ENCODE results near the gene RAB23.

DNA sequence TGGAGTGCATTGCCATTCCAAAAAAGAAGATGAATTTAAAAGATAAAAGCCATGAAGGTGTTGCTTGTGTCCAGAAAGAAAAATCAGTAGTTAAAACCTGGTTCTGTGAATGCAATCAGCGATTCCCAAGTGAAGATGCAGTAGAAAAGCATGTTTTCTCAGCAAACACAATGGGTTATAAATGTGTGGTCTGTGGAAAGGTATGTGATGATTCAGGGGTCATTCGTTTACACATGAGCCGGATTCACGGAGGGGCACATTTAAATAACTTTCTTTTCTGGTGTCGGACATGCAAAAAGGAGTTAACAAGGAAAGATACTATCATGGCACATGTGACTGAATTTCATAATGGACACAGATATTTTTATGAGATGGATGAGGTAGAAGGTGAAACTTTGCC, 74.7 kb downstream of the RAB23 start:
- TF ChIP-seq, protein P1, sequence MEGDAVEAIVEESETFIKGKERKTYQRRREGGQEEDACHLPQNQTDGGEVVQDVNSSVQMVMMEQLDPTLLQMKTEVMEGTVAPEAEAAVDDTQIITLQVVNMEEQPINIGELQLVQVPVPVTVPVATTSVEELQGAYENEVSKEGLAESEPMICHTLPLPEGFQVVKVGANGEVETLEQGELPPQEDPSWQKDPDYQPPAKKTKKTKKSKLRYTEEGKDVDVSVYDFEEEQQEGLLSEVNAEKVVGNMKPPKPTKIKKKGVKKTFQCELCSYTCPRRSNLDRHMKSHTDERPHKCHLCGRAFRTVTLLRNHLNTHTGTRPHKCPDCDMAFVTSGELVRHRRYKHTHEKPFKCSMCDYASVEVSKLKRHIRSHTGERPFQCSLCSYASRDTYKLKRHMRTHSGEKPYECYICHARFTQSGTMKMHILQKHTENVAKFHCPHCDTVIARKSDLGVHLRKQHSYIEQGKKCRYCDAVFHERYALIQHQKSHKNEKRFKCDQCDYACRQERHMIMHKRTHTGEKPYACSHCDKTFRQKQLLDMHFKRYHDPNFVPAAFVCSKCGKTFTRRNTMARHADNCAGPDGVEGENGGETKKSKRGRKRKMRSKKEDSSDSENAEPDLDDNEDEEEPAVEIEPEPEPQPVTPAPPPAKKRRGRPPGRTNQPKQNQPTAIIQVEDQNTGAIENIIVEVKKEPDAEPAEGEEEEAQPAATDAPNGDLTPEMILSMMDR (IDR thresholded peaks at IDR 0.05) = no peak
- TF ChIP-seq POLR2A (IDR thresholded peaks at IDR 0.05) = no peak
